SKM-1 treated with dmso at 0.1 percent for 144 hours (cell line): ENCODE measurements around the gene ST6GALNAC1.
"Not testable (repeated sequence)": the region's sequence is repeated elsewhere in the genome, so short reads cannot be mapped to it uniquely, and the experiment has no call there.

Experiments
- DNase-seq: peaks from one replicate; lab custom pipeline; 2025; ENCODE audit not compliant: unreplicated experiment; lab: John Stamatoyannopoulos, UW

ST6GALNAC1 gene

DNA sequence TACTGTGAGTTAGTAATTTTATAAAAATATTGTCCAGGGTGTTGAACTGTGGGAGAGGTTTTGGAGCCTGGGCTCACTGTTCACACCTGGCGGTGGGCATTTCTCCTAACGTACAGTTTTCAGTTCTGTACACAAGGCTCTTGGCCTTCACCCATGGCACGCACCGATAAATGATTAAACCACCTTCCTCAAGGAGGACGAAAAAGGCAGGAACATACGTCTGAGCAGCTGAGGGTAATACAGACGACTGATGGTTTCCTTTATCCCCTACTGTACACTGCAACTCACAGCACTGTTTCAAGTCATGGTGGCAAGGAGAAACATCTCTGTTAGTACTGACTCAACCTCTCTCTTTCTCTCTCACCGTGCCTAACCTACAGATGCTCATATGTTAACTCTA, 1.4 kb upstream of the ST6GALNAC1 start:
- DNase-seq, result no peak

DNA sequence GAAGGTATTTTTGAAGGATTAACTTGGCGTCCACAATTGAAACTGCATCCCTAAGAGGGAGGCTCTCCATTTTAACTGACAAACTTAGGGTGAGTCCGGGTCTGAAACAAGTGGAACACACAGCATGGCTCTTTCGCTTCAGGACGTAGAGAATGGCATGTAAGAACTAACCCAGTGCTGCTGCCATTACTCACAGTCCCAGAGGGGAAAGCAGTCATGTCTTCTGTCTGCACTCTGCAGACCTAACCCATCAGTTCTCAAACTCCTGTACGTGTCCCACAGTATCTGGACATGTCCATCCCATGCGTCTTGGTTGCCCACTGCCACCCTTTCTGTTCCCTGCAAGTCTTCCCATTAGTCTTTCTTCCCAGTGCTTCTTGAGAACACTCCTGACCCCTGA, 563 bp downstream of the ST6GALNAC1 start:
- no peak for DNase-seq

DNA sequence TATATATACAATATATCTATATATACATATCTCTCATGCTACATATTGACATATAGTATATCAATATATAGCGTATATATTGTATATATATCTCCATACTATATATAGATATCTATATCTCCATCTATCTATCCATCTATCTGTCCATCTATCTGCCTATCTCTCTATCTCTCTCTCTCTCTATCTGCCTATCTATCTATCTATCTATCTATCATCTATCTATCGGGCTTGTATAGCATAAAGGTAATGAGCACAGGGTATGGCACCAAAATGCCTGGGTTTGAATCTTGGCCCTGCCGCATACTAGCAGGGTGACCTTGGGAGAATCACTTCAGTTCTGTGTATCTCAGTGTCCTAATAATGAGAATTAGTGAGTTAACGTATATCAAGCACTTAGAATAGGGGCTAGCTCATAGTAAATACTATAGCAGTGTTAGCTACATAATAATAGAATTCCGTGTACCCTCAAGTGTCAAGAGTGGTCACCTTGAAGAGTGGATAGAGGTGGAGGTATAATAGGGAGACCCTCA, 1.5 kb downstream of the ST6GALNAC1 start:
- no peak for DNase-seq

DNA sequence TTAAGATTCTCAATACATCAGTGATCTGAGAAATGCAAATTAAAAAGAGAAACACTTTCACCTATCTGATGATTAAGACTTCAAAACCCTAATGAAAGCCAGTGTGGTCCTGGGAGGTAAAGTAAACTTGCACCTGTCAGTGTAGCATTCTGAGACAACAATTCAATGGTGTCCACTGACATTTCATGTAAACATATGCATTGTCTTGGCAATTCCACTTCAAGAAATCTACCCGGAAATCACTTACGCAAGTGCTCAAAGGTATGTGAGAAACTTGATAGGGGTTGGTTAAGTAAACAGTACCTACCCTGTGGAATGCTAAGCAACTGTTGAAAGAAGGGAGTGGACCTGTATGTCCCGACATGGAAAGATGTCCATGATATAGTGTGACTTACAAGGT, 2.1 kb downstream of the ST6GALNAC1 start:
- DNase-seq, result no peak

DNA sequence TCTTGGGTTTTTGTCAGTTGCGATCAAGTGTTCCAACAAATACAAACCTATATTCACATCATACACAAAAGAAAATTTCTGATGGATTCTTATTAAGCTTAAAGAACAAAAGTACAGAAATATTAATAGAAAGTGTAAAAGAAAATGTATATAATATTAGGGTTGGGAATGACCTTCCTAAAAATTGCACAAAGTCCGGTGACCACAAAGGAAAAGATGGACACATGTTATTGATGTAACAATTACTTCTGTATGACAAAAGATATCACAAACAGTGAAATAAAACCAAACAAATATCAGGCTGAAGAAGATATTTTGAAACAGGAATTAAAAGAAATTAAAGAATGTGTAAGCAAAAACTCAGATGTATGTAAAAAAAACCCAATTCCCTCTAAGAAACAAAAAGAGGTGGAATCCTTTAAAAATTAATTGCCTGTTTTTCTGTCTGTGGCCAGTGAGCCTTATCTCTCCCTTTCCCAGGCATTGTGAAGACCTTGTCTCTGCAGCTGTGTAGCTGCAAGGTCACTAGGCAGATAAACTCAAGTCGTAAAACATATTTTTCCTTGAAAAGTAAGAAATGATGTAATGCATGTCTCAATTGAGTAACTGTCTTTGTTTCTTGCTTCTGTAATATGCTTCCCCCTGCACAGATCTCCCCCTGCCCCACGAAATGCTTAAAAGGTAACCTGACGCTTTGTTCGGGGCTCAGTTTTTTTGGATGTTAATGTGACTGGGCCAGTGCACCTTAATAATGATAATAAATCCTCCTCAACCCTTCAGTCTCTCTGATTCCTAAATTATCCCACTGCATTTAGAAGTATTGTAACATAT, 2.8 kb downstream of the ST6GALNAC1 start:
- no peak for DNase-seq

DNA sequence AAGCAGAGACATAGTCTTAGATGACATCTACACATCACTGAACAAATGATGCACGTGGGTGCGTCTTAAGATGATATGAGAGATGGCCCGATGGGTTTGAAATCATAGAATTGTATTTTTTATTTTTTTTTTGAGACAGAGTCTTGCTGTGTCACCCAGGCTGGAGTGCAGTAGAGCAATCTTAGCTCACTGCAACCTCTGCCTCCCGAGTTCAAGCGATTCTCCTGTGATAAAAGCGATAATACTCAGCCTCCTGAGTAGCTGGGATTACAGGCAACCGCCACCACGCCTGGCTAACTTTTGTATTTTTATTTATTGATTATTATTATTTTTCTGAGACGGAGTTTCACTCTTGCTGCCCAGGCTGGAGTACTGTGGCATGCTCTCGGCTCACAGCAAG, 5.3 kb downstream of the ST6GALNAC1 start:
- no peak for DNase-seq

DNA sequence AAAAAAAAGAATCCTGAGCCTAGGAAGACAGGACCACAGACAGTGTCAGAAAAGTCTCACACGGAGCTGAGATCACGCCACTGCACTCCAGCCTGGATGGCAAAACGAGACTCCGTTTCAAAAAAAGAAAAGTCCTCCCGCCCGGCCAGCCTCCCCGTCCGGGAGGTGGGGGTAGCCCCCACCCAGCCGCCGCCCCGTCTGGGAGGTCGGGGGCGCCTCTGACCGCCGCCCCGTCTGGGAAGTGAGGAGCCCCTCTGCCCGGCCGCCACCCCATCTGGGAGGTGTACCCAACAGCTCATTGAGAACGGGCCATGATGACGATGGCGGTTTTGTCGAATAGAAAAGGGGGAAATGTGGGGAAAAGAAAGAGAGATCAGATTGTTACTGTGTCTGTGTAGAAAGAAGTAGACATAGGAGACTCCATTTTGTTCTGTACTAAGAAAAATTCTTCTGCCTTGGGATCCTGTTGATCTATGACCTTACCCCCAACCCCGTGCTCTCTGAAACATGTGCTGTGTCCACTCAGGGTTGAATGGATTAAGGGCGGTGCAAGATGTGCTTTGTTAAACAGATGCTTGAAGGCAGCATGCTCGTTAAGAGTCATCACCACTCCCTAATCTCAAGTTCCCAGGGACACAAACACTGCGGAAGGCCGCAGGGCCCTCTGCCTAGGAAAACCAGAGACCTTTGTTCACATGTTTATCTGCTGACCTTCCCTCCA, 6.9 kb downstream of the ST6GALNAC1 start:
- not testable (repeated sequence) for DNase-seq

DNA sequence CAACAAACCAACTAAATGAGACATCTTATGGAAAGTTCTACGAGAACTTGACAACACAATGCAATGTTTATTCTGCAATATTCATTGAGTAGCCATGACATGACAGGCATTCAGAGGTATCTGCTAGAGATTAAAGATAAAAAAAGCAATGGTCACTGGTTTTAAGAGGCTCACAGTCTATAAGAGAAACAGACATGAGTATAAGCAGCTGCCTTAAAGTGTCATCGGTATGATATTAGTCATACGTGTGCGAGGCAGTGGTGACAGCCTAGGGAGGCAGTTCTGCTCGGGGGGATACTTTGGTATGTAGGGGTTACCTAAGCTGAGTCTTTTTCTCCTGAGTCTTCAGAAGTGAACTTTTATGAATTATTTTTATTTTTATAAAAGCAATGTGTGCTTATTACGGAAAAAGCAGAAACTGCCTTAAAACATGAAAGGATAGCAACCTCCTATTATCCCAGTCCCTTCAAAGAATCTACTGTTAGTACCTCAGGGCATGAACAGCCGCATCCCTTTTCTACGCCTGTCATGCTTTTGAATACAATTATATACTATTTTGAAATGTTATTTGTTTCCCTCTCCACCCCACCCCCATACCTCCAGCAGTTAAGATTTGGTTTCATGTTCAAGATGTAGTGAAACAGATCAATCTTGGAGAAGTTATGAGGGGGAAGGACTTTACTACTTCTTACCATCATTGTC, 7.7 kb downstream of the ST6GALNAC1 start:
- DNase-seq, result no peak

DNA sequence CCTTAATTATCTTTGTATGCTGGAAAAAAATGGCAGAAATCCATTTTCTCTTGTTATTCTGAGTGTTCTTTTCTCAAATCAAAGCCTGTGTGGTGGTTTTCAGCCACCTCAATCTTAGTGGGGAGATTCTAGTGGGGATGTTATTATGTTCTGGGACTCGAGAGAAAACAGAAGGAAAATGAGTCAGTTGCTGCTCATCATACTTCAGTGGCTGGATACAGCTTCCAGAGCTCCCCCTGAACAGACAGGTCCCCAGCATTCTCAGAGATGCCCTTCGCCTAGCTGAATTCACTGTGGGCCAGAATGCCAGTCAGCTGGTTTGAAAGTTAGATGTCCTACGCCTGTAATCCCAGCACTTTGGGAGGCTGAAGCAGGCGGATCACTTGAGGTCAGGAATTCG, 8.5 kb downstream of the ST6GALNAC1 start:
- no peak for DNase-seq

DNA sequence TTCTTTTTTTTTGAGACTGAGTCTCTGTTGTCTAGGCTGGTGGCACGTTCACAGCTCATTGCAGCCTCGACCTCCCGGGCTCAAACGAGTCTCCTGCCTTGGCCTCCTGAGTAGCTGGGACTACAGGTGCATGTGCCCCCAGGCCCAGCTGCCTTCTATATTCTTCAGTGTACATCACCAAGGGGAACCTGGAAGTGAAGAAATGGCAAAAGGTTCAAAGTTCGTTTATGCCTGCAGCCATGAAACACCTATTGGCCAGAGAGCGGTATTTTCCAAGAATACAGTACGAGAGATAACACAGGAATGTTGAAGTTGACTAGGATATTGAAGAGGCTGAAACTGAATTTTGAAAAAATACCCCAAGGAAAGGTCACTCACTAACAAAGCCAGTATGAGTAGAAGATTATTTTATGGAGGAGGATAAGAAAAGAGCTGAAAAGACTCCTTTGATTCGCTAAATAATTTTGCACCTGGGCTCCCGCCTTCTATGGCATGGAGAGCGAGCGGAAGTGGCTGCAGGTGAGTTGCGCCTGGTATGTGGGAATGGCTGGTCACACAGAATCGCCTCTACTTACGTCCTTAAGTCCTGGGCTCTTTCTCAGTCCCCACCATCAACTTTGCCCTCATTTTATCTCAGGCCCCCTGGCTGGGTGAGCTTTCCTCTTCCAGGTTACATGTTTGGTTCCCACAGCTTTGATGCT, 9.8 kb downstream of the ST6GALNAC1 start:
- DNase-seq, result no peak

DNA sequence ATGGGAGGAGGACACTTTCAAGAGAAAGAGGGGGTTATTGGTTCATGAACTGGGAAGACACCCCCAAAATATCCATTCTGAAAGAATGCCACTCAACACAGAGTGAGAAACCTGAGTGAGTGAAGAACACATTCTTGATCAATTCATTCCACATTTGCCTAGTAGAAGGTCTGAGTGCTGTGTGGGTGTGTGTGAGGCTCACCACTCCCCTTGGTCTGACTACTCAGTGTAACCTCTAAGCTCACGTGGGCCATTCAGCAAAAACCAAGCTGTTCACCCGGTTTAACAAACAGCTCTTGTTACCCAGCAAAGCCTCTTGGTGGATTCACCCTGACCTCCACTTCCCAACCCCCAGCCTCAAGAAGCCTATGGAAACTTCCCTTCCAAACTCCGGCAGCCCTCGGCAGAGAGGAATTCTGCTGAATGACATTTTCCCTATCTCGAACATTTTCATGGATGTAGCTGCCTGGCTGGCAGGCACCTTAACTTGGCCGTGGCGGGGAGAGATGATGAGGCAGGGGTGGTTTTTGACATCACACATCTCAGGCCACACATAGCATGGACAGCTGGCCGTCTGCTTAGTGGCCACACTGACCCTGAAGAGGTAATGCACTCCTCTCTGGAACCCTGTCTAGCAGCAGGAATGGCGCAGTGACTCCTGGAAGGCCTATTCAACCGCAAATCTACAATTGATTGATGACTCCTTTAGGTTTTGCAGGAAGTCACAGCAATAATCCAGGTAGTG, 11.6 kb downstream of the ST6GALNAC1 start:
- DNase-seq, result no peak

DNA sequence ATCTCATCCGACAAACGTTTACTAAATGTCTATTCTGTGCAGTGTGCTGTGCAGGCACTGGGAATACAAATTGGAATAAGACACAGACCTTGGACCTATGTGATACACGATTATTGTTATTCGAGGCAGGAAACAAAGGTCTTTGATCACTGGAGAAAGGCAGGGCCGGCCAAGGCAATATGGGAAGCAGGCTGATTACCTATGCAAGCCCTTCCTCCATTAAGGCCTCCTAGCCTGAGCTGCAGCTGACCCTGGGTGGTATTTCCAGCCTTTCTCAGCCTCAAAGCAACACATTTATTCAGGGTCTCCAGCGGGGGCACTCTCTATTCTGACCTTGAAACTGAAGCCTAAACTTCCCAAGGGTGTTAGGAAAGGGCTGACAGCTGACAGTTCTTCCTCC, 13.4 kb downstream of the ST6GALNAC1 start:
- no peak for DNase-seq

DNA sequence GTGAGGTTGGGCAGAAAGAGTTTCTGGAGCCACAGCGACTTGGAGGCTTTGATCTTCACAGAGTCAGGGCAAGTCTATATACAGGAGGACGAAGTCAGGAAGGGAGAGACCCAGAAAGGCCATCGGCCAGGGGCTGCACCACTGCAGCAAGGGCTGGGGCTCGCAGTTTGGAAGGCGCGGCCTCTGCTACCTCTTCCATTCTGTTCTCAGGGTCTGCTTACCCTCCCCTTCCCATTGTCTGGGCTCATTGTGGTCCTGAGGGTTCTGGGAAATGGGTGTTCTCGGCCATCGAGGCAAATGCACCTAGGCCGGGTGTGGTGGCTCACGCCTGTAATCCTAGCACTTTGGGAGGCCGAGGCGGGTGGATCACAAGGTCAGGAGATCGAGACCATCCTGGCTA, 16.0 kb downstream of the ST6GALNAC1 start:
- DNase-seq, result no peak

DNA sequence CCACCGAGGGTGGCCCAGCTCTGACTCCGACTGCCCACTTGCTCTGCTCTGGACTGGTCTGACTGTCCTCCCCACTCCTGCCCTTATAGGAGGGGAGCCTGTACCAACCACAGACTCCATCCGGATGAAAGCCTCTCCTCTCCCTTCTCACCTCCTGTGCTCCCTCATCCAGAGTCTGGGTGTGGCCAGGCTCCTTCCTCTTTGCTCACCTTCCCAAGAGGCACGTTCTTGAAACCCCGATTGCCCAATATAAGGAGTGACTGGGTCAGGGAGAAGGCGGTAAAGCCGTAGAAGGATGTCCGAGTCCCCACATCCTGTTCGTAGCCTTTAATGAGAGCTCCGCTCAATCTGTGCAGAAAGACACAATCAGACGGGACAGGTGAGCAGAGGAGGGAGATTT, 17.1 kb downstream of the ST6GALNAC1 start:
- DNase-seq, result no peak

DNA sequence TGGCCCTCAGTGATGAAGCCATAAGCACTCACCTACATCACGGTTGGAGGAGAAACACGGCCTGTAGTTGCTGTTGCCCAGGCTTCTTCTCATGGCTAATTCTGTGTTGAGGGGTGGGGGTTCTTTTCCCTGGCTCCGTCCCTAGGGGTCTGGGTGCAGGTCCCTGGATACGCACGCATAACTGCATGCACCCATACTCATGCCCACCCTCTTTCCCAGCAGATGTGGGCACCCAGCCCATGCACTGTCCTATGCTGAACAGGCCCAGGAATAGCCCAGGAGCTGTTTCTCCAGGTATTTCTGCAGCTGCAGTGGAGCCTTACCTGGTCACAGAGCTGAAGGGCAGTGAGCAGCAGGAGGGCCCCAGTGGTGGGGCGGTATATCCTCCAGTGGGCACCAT, 18.1 kb downstream of the ST6GALNAC1 start:
- DNase-seq, result no peak

DNA sequence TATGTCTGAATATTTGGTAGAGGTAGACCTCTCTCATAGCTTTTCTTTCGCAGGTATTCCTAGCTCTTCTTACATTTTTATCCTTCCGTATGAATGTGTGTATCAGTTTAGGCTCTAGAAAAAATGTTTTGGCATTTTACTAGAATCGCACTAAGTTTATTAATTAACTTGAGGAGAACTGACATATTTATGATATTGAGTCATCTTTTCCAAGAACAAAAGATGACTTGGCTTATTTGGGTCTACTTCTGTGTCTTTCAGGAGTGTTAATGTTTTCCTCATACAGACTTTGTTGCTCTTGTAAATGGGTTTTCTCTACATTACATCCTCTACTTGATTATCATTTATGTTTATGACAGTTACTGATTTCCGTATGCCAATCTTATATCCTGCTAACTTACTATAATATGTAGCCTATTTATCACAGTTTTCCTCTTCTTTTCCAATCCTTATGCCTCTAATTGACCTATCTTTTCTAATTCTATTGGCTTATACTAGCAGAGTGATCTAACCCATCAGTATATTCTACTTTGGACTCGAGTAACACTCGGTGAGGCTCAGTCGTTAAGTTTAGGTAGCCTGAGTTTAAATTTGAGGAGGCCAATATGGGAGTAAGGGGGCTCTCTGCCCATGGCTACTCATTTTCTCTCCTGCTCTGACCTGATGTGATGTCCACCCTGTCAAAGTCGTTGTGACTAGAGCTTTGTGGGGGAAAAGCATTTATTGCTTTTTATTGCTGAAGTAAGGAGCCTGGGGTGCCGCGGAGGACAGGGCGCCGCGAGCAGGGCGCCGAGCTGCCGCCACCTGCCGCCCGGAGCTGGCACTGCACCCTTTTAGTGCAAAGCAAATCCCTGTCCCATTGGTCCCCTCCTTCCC, 20.0 kb downstream of the ST6GALNAC1 start:
- peak; percentile 76 for DNase-seq

DNA sequence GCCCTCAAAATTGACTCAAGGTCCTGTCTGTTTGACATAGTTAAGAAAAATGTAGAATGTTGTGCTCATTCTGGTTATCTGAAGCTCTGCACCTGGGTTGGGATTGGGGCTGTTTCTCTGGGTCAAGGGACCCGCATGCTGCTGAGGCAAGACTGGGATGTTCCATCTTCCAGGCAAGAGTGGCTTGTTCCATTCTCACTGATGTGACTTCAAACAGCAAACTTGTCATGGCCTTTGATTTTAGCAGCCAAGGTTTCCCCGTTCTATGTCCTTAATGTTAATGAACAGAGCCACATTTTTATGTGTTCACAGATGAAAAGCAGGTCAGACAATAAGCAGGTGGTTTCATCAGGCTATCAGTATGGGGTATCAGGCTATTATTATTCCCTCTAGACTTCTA, 25.7 kb downstream of the ST6GALNAC1 start:
- no peak for DNase-seq

DNA sequence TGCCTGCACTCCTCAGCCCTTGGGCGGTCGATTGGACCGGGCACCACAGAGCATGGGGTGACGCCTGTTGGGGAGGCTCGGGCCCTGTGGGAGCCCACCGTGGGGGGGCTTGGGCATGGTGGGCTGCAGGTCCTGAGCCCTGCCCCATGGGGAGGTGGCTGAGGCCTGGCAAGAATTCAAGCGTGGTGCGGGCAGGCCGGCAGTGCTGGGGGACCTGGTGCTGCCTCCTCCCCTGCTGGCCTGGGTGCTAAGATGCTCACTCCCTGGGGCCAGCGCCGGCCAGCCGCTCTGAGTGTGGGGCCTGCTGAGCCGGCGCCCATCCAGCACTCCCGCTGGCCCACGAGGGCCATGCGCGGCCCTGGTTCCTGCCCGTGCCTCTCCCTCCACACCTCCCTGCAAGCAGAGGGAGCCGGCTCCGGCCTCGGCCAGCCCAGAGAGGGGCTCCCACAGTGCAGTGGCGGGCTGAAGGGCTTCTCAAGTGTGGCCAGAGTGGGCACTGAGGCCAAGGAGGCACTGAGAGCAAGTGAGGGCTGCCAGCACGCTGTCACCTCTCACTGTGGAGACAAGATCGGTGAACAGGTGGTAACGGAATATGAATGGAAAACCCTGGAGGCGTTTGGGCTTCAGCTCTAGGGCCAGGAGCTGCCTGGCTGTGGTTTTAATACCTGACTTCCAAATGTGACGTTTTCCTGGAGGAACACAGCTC, 28.5 kb downstream of the ST6GALNAC1 start:
- no peak for DNase-seq
